Measurements from ENCODE around the gene DHX34.

DNA sequence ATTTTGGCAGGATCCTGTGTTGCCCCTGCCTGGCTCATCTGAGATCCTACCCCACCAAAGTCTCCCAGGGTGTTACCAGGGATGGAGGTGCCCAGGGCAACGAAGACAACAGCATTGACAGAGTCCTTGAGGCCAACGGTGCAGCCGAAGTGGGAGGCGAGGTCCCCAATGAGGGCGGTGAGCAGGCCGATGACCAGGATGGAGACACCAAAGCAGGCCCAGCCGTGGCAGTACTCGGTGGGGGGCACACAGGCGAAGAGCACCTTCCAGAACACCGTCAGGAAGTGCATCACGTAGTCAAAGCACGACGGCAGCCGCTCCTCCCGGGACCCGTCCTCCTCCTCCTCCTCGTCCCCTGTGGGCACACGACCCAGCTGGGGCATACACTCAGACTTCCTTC, 83.0 kb downstream of the DHX34 start:
- TF ChIP-seq, protein P1, sequence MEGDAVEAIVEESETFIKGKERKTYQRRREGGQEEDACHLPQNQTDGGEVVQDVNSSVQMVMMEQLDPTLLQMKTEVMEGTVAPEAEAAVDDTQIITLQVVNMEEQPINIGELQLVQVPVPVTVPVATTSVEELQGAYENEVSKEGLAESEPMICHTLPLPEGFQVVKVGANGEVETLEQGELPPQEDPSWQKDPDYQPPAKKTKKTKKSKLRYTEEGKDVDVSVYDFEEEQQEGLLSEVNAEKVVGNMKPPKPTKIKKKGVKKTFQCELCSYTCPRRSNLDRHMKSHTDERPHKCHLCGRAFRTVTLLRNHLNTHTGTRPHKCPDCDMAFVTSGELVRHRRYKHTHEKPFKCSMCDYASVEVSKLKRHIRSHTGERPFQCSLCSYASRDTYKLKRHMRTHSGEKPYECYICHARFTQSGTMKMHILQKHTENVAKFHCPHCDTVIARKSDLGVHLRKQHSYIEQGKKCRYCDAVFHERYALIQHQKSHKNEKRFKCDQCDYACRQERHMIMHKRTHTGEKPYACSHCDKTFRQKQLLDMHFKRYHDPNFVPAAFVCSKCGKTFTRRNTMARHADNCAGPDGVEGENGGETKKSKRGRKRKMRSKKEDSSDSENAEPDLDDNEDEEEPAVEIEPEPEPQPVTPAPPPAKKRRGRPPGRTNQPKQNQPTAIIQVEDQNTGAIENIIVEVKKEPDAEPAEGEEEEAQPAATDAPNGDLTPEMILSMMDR (IDR thresholded peaks at IDR 0.05): no peak
- no peak for TF ChIP-seq POLR2A (IDR thresholded peaks at IDR 0.05)

Measured in esophagus squamous epithelium (tissue), 4 donors.